AG09309 (cell line): ENCODE results near the gene AQP3.

Experiments used
- DNase-seq: peaks from one replicate; pipeline ENCODE4 v3.0.0-alpha.2; 2010; ENCODE audit warnings: low read depth
- H3K4me3 ChIP-seq: 2 replicates; pipeline ENCODE4 v1.5.1; 2011; ENCODE audit warnings: mild to moderate bottlenecking, low read depth, low read length, moderate library complexity; ENCODE audit not compliant: control insufficient read depth
- CTCF ChIP-seq: IDR thresholded peaks from 2 replicates; pipeline ENCODE4 v1.5.1; 2011; ENCODE audit warnings: mild to moderate bottlenecking, low read depth, low read length, inconsistent platforms; ENCODE audit not compliant: insufficient read depth, control insufficient read depth; ENCODE audit errors: missing control alignments

Gene AQP3

GRCh38 chr9:33473643-33474352, 26.4 kb upstream of the AQP3 start, which contains the start of gene NOL6:
NOL6 (minus strand) TSS chr9:33473924; CDS start chr9:33473842, 82 bp downstream.
- TF ChIP-seq CTCF, result no peak

GRCh38 chr9:33472881-33473615, 25.7 kb upstream of the AQP3 start:
- H3K4me3 ChIP-seq, result peak overlapping the region; percentile 88
- DNase-seq, result no peak
- no peak for TF ChIP-seq CTCF

More at GRCh38 chr9:33473643-33474352, 26.4 kb upstream of the AQP3 start, which contains the start of gene NOL6:
- H3K4me3 ChIP-seq, result peak within 1 kb of the TSS; percentile 88
- DNase-seq, result peak; percentile 96

GRCh38 chr9:33472171-33472880, 24.9 kb upstream of the AQP3 start:
- peak overlapping the region; percentile 88 for H3K4me3 ChIP-seq
- TF ChIP-seq CTCF, result no peak
- no peak for DNase-seq

DNA sequence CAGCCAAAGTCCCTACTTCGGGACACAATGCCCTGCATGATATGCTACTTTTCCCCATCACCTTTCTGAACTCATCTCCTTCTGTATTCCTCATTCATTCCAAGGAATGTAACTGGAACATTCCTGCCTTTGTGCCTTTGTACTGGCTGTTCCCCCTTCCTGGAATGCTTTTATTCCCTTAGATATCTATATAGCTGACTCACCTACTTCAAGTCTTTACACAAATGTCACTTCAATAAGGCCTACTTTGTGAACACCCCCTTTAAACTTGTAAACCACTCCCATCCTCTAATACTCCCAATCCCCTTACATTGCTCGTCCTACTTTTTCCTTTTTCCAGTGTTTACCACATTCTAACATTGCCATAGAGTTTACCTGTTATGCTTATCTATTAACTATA, 24.0 kb upstream of the AQP3 start:
- DNase-seq, result no peak
- TF ChIP-seq CTCF, result no peak
- H3K4me3 ChIP-seq, result no peak overlapping the region

DNA sequence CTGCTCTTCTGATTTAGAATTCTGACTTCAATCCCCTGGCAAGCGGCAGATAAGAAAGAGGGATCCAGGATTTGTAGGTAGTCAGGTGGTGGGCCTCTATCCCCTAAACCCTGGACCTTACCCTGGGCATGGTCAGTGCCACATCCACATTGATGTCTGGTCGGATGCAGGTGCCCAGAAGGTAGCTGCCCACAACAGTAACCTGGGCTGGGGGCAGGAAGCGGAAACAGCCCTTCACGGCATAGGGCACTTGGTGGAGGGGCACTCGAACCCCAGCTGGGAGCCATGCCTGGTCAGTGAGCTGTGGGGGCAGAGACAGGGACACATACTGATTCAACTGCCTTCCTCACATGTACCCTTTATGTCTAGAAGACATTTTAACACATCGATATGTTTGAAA, 22.5 kb upstream of the AQP3 start:
- TF ChIP-seq CTCF, result no peak
- no peak overlapping the region for H3K4me3 ChIP-seq
- DNase-seq, result no peak

- H3K4me3 ChIP-seq, result no peak overlapping the region
- DNase-seq, result no peak
- no peak for TF ChIP-seq CTCF
Observed at GRCh38 chr9:33468797-33469621, 21.6 kb upstream of the AQP3 start.
